Measurements from ENCODE around the gene SUN1. TPM values are rescaled to one million over a fixed set of nuclear protein-coding genes. Genes with fewer than 3 reads are reported as not detected.
"Not testable (repeated sequence)": the region's sequence is repeated elsewhere in the genome, so short reads cannot be mapped to it uniquely, and the experiment has no call there.

SUN1 gene
- total RNA-seq, 1 donor from 2014 or later, result 121 TPM

DNA sequence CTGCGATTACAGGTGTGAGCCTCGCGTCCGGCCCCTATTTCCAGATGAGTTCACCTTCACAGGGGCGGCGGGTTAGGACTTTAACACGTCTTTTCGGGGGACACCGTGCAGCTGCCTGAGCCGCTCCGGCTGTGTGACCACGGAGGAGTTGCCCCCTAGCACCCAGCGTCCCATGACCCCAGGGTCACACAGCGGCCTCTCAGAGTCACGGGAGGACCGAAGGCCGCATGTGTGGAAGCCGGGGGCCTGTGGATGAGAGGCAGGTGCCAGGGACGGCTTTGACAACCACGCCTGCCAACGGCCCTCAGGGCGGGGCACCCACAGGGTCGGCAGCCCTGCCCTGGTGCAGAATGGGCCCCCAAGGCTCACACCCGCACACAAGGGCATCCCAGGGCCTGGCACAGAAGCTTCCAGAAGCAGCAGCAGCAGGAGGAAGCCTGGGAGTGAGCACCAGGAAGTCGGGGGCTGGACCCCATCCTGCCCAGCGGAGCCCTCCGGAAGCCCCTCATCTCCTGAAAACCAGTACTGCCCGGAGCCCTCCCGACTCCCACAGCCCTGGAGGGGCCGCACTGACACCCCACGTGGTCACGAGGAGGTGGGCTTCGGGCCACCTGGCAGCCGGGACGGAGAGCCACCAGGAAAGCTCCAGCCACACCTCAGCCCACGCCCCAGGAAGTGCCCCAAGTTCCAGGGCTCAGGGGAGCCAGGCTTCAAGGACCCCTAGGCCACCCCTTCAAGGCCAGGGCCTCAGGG lies 89.5 kb downstream of the SUN1 start:
- Mint-ChIP-seq H3K27me3 (no peaks in the 10 kb centered on the region), H3K9me3 (no peaks in the 10 kb centered on the region), H3K4me3 (no peak overlapping the region), H3K27ac (no peak overlapping the region), H3K4me1 (ENCODE audit: unreplicated experiment) (no peaks in the 10 kb centered on the region), H3K36me3 (no peaks in the 10 kb centered on the region)
- TF ChIP-seq, protein P1, sequence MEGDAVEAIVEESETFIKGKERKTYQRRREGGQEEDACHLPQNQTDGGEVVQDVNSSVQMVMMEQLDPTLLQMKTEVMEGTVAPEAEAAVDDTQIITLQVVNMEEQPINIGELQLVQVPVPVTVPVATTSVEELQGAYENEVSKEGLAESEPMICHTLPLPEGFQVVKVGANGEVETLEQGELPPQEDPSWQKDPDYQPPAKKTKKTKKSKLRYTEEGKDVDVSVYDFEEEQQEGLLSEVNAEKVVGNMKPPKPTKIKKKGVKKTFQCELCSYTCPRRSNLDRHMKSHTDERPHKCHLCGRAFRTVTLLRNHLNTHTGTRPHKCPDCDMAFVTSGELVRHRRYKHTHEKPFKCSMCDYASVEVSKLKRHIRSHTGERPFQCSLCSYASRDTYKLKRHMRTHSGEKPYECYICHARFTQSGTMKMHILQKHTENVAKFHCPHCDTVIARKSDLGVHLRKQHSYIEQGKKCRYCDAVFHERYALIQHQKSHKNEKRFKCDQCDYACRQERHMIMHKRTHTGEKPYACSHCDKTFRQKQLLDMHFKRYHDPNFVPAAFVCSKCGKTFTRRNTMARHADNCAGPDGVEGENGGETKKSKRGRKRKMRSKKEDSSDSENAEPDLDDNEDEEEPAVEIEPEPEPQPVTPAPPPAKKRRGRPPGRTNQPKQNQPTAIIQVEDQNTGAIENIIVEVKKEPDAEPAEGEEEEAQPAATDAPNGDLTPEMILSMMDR (conservative IDR thresholded peaks at IDR 0.05), result no peak
- no peak for DNase-seq (ENCODE audit: extremely low spot score, unreplicated experiment)

DNA sequence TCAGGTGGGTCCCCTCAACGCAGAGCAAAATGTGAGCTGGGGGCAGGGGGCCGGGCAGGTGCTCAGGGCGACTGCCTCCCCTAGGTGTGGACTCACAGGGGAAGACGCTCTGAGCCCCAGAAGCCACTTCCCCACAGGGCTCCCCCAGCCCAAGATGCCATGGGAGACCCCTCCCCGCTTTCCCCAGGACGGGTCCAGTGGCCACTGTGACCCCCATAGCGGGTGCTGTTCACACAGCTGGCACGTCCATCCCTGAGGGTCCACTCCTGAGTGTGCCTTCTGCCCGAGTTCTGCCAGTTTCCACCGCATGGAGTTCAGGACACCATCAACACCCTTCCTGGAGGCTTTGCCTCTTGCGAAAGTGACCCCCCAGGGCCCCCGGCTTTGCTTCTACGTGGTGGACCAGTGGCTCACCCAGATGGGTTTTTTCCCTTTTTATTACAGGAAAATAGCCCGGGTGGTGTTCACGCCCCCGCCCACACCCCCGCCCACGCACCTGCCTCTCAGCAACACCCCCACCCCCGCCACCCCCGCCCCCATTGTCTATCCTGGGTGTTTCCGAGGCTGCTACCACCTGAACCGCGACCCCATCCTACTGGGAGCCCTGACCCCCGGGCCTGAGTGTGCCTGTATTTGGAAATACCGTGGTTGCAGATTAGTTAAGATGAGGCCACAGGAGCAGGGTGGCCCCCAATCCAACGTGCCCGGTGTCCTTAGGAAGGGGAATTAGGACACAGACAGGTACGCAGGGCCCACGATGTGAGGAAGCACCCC lies 90.2 kb downstream of the SUN1 start:
- Mint-ChIP-seq H3K9me3 (no peaks in the 10 kb centered on the region), H3K27ac (no peak overlapping the region), H3K4me1 (ENCODE audit: unreplicated experiment) (peaks cover 3% of the 10 kb centered on the region), H3K36me3 (no peaks in the 10 kb centered on the region), H3K4me3 (no peak overlapping the region), H3K27me3 (no peaks in the 10 kb centered on the region)
- TF ChIP-seq, protein P1 (conservative IDR thresholded peaks at IDR 0.05), result no peak
- no peak for DNase-seq (ENCODE audit: extremely low spot score, unreplicated experiment)

DNA sequence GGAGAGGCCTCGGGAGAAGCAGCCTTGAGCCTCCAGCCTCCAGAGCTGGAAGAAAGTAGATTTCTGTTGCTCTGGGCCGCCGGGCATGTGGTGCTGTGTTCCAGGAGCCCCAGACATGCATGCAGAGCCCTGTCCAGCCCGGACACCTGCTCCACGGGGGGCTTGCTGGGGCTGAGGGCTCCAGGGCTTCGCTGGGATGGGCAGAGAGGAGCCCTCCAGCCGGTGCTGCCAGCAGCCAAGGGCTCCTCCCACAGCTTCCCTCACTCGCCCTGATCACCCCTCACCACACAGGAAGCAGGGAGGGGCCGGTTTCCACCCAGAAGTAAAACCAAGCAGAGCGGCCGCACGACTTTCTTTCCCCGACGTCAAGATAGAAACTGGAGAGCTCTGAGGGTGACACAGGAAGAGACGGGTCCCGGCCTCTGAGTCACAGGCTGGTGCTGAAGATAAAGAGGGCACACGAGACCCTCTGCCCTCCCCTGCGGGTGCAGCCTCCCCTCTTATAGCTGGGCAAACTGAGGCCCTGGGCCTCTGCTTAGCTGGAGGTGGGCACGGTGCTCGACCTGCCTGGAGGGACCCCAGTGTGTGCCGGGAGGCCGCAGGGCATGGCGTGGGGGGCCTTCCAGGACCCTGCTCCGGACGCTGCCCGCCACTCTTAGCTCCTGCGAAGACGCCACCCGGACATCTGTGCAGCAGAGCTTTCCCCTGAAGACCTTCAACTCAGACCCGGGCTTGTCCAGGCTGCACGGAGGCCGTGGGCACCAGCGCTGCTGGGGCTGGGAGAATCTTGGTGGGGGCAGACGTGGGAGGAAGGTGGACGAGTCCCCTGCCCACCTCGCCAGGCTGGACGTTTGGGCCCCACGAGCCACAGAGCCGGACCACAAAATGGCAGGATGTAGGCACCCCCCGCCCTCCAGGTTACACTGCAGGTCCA lies 91.1 kb downstream of the SUN1 start:
- no peaks in the 10 kb centered on the region for H3K27me3 Mint-ChIP-seq
- no peaks in the 10 kb centered on the region for H3K9me3 Mint-ChIP-seq
- no peak for DNase-seq (ENCODE audit: extremely low spot score, unreplicated experiment)
- H3K36me3 Mint-ChIP-seq, result no peaks in the 10 kb centered on the region
- TF ChIP-seq, protein P1 (conservative IDR thresholded peaks at IDR 0.05), result no peak
- H3K4me1 Mint-ChIP-seq (ENCODE audit: unreplicated experiment), result peaks cover 4% of the 10 kb centered on the region
- H3K4me3 Mint-ChIP-seq, result no peak overlapping the region
- H3K27ac Mint-ChIP-seq, result no peak overlapping the region

DNA sequence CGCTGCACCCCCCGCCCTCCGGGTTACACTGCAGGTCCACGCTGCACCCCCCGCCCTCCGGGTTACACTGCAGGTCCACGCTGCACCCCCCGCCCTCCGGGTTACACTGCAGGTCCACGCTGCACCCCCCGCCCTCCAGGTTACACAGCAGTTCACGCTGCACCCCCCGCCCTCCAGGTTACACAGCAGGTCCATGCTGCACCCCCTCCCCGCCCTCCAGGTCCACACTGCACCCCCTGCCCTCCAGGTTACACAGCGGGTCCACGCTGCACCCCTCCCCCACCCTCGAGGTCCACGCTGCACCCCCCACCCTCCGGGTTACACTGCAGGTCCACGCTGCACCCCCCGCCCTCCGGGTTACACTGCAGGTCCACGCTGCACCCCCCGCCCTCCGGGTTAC lies 91.8 kb downstream of the SUN1 start:
- not testable (repeated sequence) for H3K4me1 Mint-ChIP-seq (ENCODE audit: unreplicated experiment); H3K4me3 Mint-ChIP-seq; H3K27me3 Mint-ChIP-seq; H3K9me3 Mint-ChIP-seq; H3K27ac Mint-ChIP-seq; H3K36me3 Mint-ChIP-seq; DNase-seq (ENCODE audit: extremely low spot score, unreplicated experiment)

Other genes with a start within 250 kb of the SUN1 start
- gene DNAAF5, start 105.8 kb upstream of the SUN1 start, total RNA-seq (ENCODE audit: low replicate concordance), result 42.4 and 45.6 TPM in 2 replicates
- 18.4 and 26.1 TPM in 2 replicates for gene PRKAR1B, start 105.2 kb upstream of the SUN1 start, total RNA-seq (ENCODE audit: low replicate concordance)
- 46.3 and 50.0 TPM in 2 replicates for gene GET4, start 44.1 kb downstream of the SUN1 start, total RNA-seq (ENCODE audit: low replicate concordance)
- 15.7 and 18.1 TPM in 2 replicates for gene ADAP1, start 122.2 kb downstream of the SUN1 start, total RNA-seq (ENCODE audit: low replicate concordance)
- gene COX19, start 143.1 kb downstream of the SUN1 start, total RNA-seq (ENCODE audit: low replicate concordance), result 14.8 and 15.4 TPM in 2 replicates
- 13.6 and 15.3 TPM in 2 replicates for gene CYP2W1, start 150.7 kb downstream of the SUN1 start, total RNA-seq (ENCODE audit: low replicate concordance)
- 1.2 TPM in 2 replicates for gene GPR146, start 212.1 kb downstream of the SUN1 start, total RNA-seq (ENCODE audit: low replicate concordance)